A673 (cell line): ENCODE measurements around the gene OR2A7. TPM values are rescaled to one million over a fixed set of nuclear protein-coding genes. Genes with fewer than 3 reads are reported as not detected.
"Not testable (repeated sequence)": the region's sequence is repeated elsewhere in the genome, so short reads cannot be mapped to it uniquely, and the experiment has no call there.

Source experiments
- BruUV-seq: library from RNA; stranded (reverse); fragments of 400-500 nt; replicated peaks from 2 replicates; lab custom pipeline; 2021; lab: Mats Ljungman, UMichigan
- CTCF ChIA-PET: fragments of 300-600 bp; sonication (Branson Sonifier 250); formaldehyde crosslinking; loops from one replicate; lab custom pipeline; 2022; ENCODE audit warnings: antibody characterized with exemption; lab: Charles Lee
- POLR2A ChIA-PET: fragments of 300-600 bp; sonication (Branson Sonifier 250); formaldehyde crosslinking; loops from one replicate; lab custom pipeline; 2022; ENCODE audit warnings: antibody characterized with exemption; ENCODE audit not compliant: low non-redundant PET; lab: Charles Lee
- DNase-seq: peaks from one replicate; pipeline ENCODE4 v3.0.0-alpha.2; 2015; ENCODE audit warnings: low spot score
- H3K27ac ChIP-seq: fragments of 200-600 bp; sonication (generic); 2 replicates; pipeline ENCODE4 v1.5.1; 2016; ENCODE audit warnings: mixed run types, low read depth, mild to moderate bottlenecking, mixed read lengths, antibody characterized with exemption, low read length; ENCODE audit not compliant: poor library complexity, severe bottlenecking
- H3K27me3 ChIP-seq: fragments of 200-600 bp; sonication (generic); replicated peaks from 2 replicates; pipeline ENCODE4 v1.6.1; 2017; ENCODE audit warnings: mixed run types, low read depth, mild to moderate bottlenecking, mixed read lengths, antibody characterized with exemption, low read length; ENCODE audit not compliant: insufficient read depth, poor library complexity
- H3K36me3 ChIP-seq: fragments of 200-600 bp; sonication (generic); 2 replicates; pipeline ENCODE4 v1.6.1; 2016; ENCODE audit warnings: mixed run types, mild to moderate bottlenecking, mixed read lengths, antibody characterized with exemption, low read length; ENCODE audit not compliant: insufficient read depth, poor library complexity, severe bottlenecking
- H3K4me1 ChIP-seq: fragments of 200-600 bp; sonication (generic); 2 replicates; pipeline ENCODE4 v1.6.1; 2017; ENCODE audit warnings: mixed run types, mild to moderate bottlenecking, mixed read lengths, antibody characterized with exemption, low read length; ENCODE audit not compliant: insufficient read depth, poor library complexity, severe bottlenecking
- H3K4me3 ChIP-seq: fragments of 200-600 bp; sonication (generic); 2 replicates; pipeline ENCODE4 v1.5.1; 2016; ENCODE audit warnings: low read depth, mixed run types, mild to moderate bottlenecking, mixed read lengths, low read length; ENCODE audit not compliant: poor library complexity, severe bottlenecking
- H3K9me3 ChIP-seq: fragments of 200-600 bp; sonication (generic); 2 replicates; pipeline ENCODE4 v1.6.1; 2016; ENCODE audit warnings: mixed run types, low read depth, mild to moderate bottlenecking, mixed read lengths, antibody characterized with exemption, low read length; ENCODE audit not compliant: poor library complexity, severe bottlenecking
- intact Hi-C: fragments of 100-400 bp; cut with micrococcal nuclease; formaldehyde crosslinking; loops from one replicate; pipeline ENCODE4 v1.10.0; 2022; ENCODE audit not compliant: unreplicated experiment
- total RNA-seq: library from RNA; stranded (reverse); gene quantifications from 2 replicates; pipeline ENCODE4 v1.2.3, GENCODE V29; 2021

The OR2A7 gene
- total RNA-seq, 1 experiment from 2014 or later = 1.2 TPM

DNA sequence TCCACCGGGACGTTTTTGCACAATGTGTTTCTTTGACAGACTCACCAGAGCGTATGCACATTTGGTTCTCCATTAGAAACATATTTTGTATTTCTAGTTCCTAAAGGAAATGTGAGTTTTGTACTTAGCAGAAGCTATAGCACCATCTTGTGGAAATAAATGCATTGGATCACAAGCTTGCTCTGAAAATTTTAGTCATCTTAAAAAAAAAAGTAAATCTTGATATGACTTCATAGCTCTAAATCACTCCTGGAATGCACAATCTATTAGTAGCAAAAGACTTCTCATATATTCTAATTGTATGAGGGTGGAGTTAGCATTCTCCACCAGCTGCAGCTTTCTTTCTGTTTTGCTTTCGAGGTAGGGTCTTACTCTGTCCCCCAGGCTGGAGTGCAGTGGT lies 45.4 kb downstream of the OR2A7 start:
- H3K36me3 ChIP-seq, H3K9me3 ChIP-seq, H3K4me3 ChIP-seq, H3K4me1 ChIP-seq, BruUV-seq, DNase-seq, H3K27me3 ChIP-seq, H3K27ac ChIP-seq, POLR2A ChIA-PET, intact Hi-C loops: not testable (repeated sequence)
- CTCF ChIA-PET = interaction anchor here (0.6 kb wide), 1 partner anchor 113 kb away, joined by 3 read pairs; no protein-coding TSS in a partner anchor

DNA sequence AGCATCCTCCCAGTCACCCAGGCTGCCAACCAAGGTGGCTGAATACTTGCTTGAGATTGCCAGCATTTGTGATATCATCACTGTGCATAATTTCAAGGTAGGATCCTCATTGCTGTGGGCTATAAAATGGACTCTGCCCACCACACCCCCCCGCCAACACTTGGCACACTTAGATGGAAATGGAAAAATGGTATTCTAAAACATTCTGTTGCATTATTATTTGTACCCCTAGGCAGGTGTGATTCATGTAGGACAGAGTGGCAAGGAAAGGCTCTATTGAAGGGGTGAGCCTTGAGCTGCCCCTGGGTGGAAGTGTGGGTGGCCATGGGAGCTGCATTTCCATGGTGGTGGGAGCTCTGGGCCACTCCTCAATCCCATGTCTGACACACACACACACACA lies 46.0 kb downstream of the OR2A7 start:
- H3K36me3 ChIP-seq, intact Hi-C loops, DNase-seq, H3K4me1 ChIP-seq, H3K4me3 ChIP-seq, H3K27ac ChIP-seq, H3K27me3 ChIP-seq, BruUV-seq, POLR2A ChIA-PET, H3K9me3 ChIP-seq: not testable (repeated sequence)
- CTCF ChIA-PET = interaction anchor here (0.6 kb wide), 1 partner anchor 114 kb away, joined by 3 read pairs; no protein-coding TSS in a partner anchor

DNA sequence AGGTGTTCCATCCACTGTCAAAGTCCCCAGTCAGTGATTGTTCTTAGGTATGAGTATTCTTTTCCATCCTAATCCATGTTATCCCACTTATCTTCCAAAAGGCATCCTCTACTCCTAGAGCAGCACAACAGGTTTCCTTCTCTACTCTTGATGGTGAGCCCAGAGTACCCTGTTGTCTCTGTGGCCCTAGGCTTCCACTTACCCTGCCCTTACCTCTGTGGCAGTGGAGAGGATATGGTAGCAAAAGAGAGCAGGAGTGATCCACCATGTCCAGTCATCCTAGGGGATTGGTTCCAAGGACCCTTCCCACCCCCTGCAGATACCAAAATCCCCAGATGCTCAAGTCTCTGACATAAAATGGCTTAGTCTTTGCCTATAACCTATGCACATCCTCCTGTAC lies 47.4 kb downstream of the OR2A7 start:
- BruUV-seq, H3K4me3 ChIP-seq, POLR2A ChIA-PET, H3K4me1 ChIP-seq, DNase-seq, H3K27ac ChIP-seq, intact Hi-C loops, H3K36me3 ChIP-seq, H3K9me3 ChIP-seq, H3K27me3 ChIP-seq, CTCF ChIA-PET: not testable (repeated sequence)

Other genes starting within 250 kb of the OR2A7 start
- not detected in 2 replicates for gene OR2A5, start 215.8 kb downstream of the OR2A7 start, total RNA-seq
- not detected in 2 replicates for gene OR2A25, start 195.0 kb downstream of the OR2A7 start, total RNA-seq
- gene OR2A12, start 178.5 kb downstream of the OR2A7 start, total RNA-seq = not detected in 2 replicates
- not detected in 2 replicates for gene OR2A2, start 155.2 kb downstream of the OR2A7 start, total RNA-seq
- not detected in 2 replicates for gene OR2A14, start 141.6 kb downstream of the OR2A7 start, total RNA-seq
- not detected in 2 replicates for gene CTAGE4, start 81.3 kb downstream of the OR2A7 start, total RNA-seq
- gene ARHGEF35, start 69.0 kb downstream of the OR2A7 start, total RNA-seq = 3.5 and 4.6 TPM in 2 replicates
- 0.21 and 0.37 TPM in 2 replicates for gene OR2A42, start 25.2 kb downstream of the OR2A7 start, total RNA-seq
- gene CTAGE8, start 4.5 kb upstream of the OR2A7 start, total RNA-seq = 2.1 and 2.8 TPM in 2 replicates
- gene OR2A1, start 47.6 kb upstream of the OR2A7 start, total RNA-seq = 0.44 and 0.60 TPM in 2 replicates
- 9.3 and 9.5 TPM in 2 replicates for gene ARHGEF5, start 90.6 kb upstream of the OR2A7 start, total RNA-seq
- not detected in 2 replicates for gene NOBOX, start 138.9 kb upstream of the OR2A7 start, total RNA-seq